Spleen (tissue), 11 donors: ENCODE results near the gene BSND. TPM values are rescaled to one million over a fixed set of nuclear protein-coding genes. Genes with fewer than 3 reads are reported as not detected.

ENCODE experiments used
- DNase-seq: peaks from one replicate; pipeline ENCODE4 v3.0.0-alpha.2; 2020
- H3K27ac ChIP-seq, 8 donors: fragments of 200-600 bp; sonication (generic) in 7 of 8; 1 replicate in 4 of 8; 2 replicates in 4 of 8; pipeline versions ENCODE4 v1.5.0 to v1.8.0; 2016 to 2021; ENCODE audit warnings: inconsistent platforms in 4 of 8, mild to moderate bottlenecking in 4 of 8, moderate library complexity in 1 of 8
- H3K27me3 ChIP-seq, 7 donors: fragments of 200-600 bp; sonication (generic) in 6 of 7; replicated peaks in 1 of 7; 1 replicate in 4 of 7; 2 replicates in 3 of 7; pipeline versions ENCODE4 v1.5.0 to v1.8.0; 2016 to 2021; ENCODE audit warnings: inconsistent platforms in 3 of 7, mild to moderate bottlenecking in 1 of 7
- H3K36me3 ChIP-seq, 6 donors: fragments of 200-600 bp; sonication (generic) in 5 of 6; 1 replicate in 4 of 6; 2 replicates in 2 of 6; pipeline versions ENCODE4 v1.5.0 to v1.8.0; 2016 to 2021; ENCODE audit warnings: inconsistent platforms in 2 of 6
- H3K4me1 ChIP-seq, 6 donors: fragments of 200-600 bp; sonication (generic) in 5 of 6; 1 replicate in 3 of 6; 2 replicates in 3 of 6; pipeline versions ENCODE4 v1.5.0 to v1.8.0; 2016 to 2021; ENCODE audit warnings: inconsistent platforms in 3 of 6
- H3K4me3 ChIP-seq, 8 donors: fragments of 200-600 bp; sonication (generic) in 7 of 8; 1 replicate in 4 of 8; 2 replicates in 4 of 8; pipeline versions ENCODE4 v1.5.0 to v1.8.0; 2016 to 2021; ENCODE audit warnings: inconsistent platforms in 4 of 8, mild to moderate bottlenecking in 4 of 8, moderate library complexity in 2 of 8
- H3K9me3 ChIP-seq, 8 donors: fragments of 200-600 bp; sonication (generic) in 7 of 8; 1 replicate in 4 of 8; 2 replicates in 4 of 8; pipeline versions ENCODE4 v1.5.0 to v1.8.0; 2016 to 2021; ENCODE audit warnings: inconsistent platforms in 4 of 8
- POLR2A ChIP-seq, 3 donors: fragments of 450-650 bp; IDR thresholded peaks; one replicate each; pipeline ENCODE4 v1.5.1; 2017; ENCODE audit warnings: antibody characterized with exemption in 3 of 3, mild to moderate bottlenecking in 1 of 3
- POLR2AphosphoS5 ChIP-seq, 3 donors: sonication (generic); formaldehyde crosslinking; IDR thresholded peaks; one replicate each; pipeline ENCODE4 v1.5.1; 2017; ENCODE audit warnings: antibody characterized with exemption in 3 of 3
- WGBS, 5 donors: extraction: QIAGEN DNeasy Blood & Tissue Kit in 3 of 5; methylation state at CpG; one replicate each; pipeline versions ENCODE4 v1.1.5 to v1.1.7; 2013 to 2018; 5-methylcytosine and 5-hydroxymethylcytosine counted together
- intact Hi-C: fragments of 100-400 bp; cut with DNase I; formaldehyde crosslinking; loops from one replicate; pipeline ENCODE4 v1.15.0; 2023; ENCODE audit warnings: low total_unique reads
- polyA plus RNA-seq, 3 donors: library from polyadenylated mRNA; stranded (reverse); fragments of 200-250 nt; gene quantifications; one replicate each; pipeline ENCODE4 v1.2.1, GENCODE V29; 2013
- total RNA-seq, 7 donors: library from RNA; depleted of rRNA in 3 of 7; stranded (reverse); fragments of >200 nt in 3 of 7; fragmentation: NEBNext Ultra II Directional in 4 of 7; extraction: Animal tissue kit (Norgen Biotek cat#: 25700) in 4 of 7; gene quantifications; one replicate each; pipeline versions ENCODE4 v1.1.0 to v1.2.1, GENCODE V29; 2016 to 2021
- TF ChIP-seq, protein P1 (sequence below), 11 experiments: fragments of 200-600 bp in 7 of 11; fragments of 450-650 bp in 4 of 11; sonication (generic) in 4 of 11; IDR thresholded peaks in 8 of 11; conservative IDR thresholded peaks in 3 of 11; 1 replicate in 7 of 11; 2 replicates in 4 of 11; pipeline versions ENCODE4 v1.4.0 to v1.8.0; 2016 to 2021; ENCODE audit warnings: antibody characterized with exemption in 11 of 11, inconsistent platforms in 4 of 11, mild to moderate bottlenecking in 1 of 11
- donor health status: healthy with polysubstance abuse.
- donor health status: DM: no; HTN: no; CAD: no; lungs with moderate emphysema.
- donor health status: DM: no; HTN: no; CAD: no.
- donor health status: Bipolar disorder and iron deficiency.
- donor health status: healthy.
- donor health status: DM: no; HTN: no; CAD: no.
- donor health status: DM: yes; HTN: yes; CAD: no.

Gene BSND
- total and polyA plus RNA-seq, 10 donors = 0.02 to 0.20 (median 0.09) TPM; not detected in 5

DNA sequence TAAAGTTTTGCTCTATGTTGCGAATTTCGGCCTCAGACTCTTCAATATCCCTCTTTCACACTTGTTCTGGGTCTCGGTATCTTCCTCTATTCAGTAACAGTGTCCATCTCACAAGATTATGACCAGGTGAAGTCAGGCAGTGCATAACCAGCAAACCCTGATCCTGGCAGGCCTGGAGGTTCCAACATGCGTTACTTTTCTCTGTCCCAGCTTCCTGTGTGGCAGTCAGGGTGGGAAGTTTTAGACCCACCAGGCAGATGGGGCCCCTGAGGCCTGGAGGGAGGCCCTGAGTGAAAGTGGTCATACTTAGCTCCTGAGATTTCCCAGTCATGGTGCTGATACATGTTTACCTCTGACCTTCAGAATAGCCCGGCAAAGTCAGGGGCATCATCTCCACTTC, 13.2 kb upstream of the BSND start:
- TF ChIP-seq POLR2A (IDR thresholded peaks at IDR 0.05) = no peak
- TF ChIP-seq POLR2AphosphoS5 (IDR thresholded peaks at IDR 0.05) = no peak
- TF ChIP-seq, protein P1, sequence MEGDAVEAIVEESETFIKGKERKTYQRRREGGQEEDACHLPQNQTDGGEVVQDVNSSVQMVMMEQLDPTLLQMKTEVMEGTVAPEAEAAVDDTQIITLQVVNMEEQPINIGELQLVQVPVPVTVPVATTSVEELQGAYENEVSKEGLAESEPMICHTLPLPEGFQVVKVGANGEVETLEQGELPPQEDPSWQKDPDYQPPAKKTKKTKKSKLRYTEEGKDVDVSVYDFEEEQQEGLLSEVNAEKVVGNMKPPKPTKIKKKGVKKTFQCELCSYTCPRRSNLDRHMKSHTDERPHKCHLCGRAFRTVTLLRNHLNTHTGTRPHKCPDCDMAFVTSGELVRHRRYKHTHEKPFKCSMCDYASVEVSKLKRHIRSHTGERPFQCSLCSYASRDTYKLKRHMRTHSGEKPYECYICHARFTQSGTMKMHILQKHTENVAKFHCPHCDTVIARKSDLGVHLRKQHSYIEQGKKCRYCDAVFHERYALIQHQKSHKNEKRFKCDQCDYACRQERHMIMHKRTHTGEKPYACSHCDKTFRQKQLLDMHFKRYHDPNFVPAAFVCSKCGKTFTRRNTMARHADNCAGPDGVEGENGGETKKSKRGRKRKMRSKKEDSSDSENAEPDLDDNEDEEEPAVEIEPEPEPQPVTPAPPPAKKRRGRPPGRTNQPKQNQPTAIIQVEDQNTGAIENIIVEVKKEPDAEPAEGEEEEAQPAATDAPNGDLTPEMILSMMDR (IDR thresholded peaks at IDR 0.05 in 8 of 11, conservative IDR thresholded peaks at IDR 0.05 in 3 of 11) = no peak
- 85 to 94% (median 87%) methylated on average over 5 of the region's 5 CpGs for WGBS, 5 donors
- Histone ChIP-seq H3K4me1 (peaks cover 0 to 15% (median 3%) of the 10 kb centered on the region in 6 donors), H3K27ac (no peak overlapping the region), H3K36me3 (no peaks in the 10 kb centered on the region), H3K4me3 (no peak overlapping the region), H3K27me3 (peaks cover 0 to 51% (median 10%) of the 10 kb centered on the region in 7 donors), H3K9me3 (no peaks in the 10 kb centered on the region)
- intact Hi-C loops = no loop called here
- DNase-seq = peak; percentile 30

DNA sequence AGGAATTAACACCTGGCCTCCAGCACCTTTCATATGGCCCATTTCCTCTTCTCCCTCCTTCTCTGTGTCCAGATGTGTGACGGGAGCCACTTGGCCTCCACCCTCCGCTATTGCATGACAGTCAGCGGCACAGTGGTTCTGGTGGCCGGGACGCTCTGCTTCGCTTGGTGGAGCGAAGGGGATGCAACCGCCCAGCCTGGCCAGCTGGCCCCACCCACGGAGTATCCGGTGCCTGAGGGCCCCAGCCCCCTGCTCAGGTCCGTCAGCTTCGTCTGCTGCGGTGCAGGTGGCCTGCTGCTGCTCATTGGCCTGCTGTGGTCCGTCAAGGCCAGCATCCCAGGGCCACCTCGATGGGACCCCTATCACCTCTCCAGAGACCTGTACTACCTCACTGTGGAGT, 12.7 kb upstream of the BSND start:
- Histone ChIP-seq H3K27me3 (peaks cover 0 to 47% (median 6%) of the 10 kb centered on the region in 7 donors), H3K4me3 (no peak overlapping the region), H3K27ac (no peak overlapping the region), H3K36me3 (no peaks in the 10 kb centered on the region), H3K4me1 (peaks cover 0 to 11% (median under 1%) of the 10 kb centered on the region in 6 donors), H3K9me3 (no peaks in the 10 kb centered on the region)
- DNase-seq = peak; percentile 75
- TF ChIP-seq POLR2AphosphoS5 (IDR thresholded peaks at IDR 0.05) (no peak), POLR2A (IDR thresholded peaks at IDR 0.05) (no peak)
- TF ChIP-seq, protein P1 (IDR thresholded peaks at IDR 0.05 in 8 of 11, conservative IDR thresholded peaks at IDR 0.05 in 3 of 11) = no peak
- WGBS, 5 donors = 79 to 93% (median 85%) methylated on average over 6 to 15 of the region's 15 CpGs
- intact Hi-C loops = no loop called here

DNA sequence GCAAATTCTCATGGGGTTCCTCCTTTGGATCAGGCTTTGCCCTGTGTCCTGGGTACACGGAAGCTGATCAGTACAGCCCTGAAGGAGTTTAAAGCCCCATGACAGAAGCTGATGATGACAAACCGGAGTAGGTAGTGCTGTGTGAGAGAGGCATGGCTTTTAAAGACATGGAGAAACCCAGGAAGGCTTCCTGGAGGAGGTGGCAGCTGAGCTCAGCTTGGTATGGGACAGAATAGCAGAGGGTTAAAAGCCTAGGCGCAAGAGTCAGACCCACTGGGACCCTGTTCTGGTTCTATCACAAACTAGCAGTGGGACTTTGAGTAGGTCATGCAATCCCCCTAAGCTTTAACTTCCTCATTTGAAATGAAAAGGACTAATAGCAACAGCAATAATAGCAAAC, 12.2 kb upstream of the BSND start:
- Histone ChIP-seq H3K4me1 (peaks cover 0 to 11% (median 0%) of the 10 kb centered on the region in 6 donors), H3K4me3 (no peak overlapping the region), H3K36me3 (no peaks in the 10 kb centered on the region), H3K9me3 (no peaks in the 10 kb centered on the region), H3K27me3 (peaks cover 0 to 41% (median 1%) of the 10 kb centered on the region in 7 donors), H3K27ac (no peak overlapping the region)
- intact Hi-C loops = no loop called here
- DNase-seq = no peak
- TF ChIP-seq, protein P1 (IDR thresholded peaks at IDR 0.05 in 8 of 11, conservative IDR thresholded peaks at IDR 0.05 in 3 of 11) = no peak
- TF ChIP-seq POLR2A (IDR thresholded peaks at IDR 0.05) (no peak), POLR2AphosphoS5 (IDR thresholded peaks at IDR 0.05) (no peak)
- 86 to 92% (median 92%) methylated on average over 3 of the region's 3 CpGs for WGBS, 5 donors

DNA sequence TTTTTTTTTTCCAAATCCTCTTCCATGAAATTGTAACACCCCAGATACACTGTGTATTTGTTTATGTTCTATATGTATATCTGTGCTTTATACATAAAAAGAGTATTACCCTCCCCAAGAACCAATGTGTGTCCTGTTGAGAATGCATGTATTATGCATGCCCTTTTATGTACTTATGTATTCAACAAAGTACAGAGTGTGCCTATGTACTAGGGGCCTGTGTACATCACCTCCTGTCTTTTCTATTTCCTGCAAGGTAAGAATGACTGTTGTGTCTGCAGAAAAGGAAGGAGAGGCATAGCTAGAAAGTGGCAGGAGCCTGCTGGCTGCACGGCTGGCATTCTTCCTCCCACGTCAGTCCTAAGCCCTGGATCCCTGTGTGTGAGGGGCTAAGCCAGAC, 11.3 kb upstream of the BSND start:
- intact Hi-C loops = no loop called here
- Histone ChIP-seq H3K4me3 (no peak overlapping the region), H3K27me3 (peaks cover 0 to 33% (median 0%) of the 10 kb centered on the region in 7 donors), H3K9me3 (no peaks in the 10 kb centered on the region), H3K27ac (no peak overlapping the region), H3K4me1 (peaks cover 0 to 11% (median 0%) of the 10 kb centered on the region in 6 donors), H3K36me3 (no peaks in the 10 kb centered on the region)
- TF ChIP-seq POLR2AphosphoS5 (IDR thresholded peaks at IDR 0.05) (no peak), POLR2A (IDR thresholded peaks at IDR 0.05) (no peak)
- TF ChIP-seq, protein P1 (IDR thresholded peaks at IDR 0.05 in 8 of 11, conservative IDR thresholded peaks at IDR 0.05 in 3 of 11) = no peak
- WGBS, 5 donors = 63 to 78% (median 75%) methylated on average over 2 of the region's 2 CpGs
- peak; percentile 42 for DNase-seq
